ENCODE measurements around the gene ERAL1.
A peak's percentile ranks its signal among the peaks of the same experiment; 100 is the strongest.
"Not testable (repeated sequence)": the region's sequence is repeated elsewhere in the genome, so short reads cannot be mapped to it uniquely, and the experiment has no call there.

Gene ERAL1

GRCh38 chr17:28880572-28880945 lies 25.7 kb downstream of the ERAL1 start:
- DNase-seq = no peak

- no peak for DNase-seq
Measured at GRCh38 chr17:28881533-28882056, 26.8 kb downstream of the ERAL1 start.

GRCh38 chr17:28882154-28882895 lies 27.5 kb downstream of the ERAL1 start:
- DNase-seq = no peak

- DNase-seq = no peak
Measured at GRCh38 chr17:28883967-28884702, 29.3 kb downstream of the ERAL1 start.

- no peak for DNase-seq
Measured at GRCh38 chr17:28885363-28885762, 30.5 kb downstream of the ERAL1 start.

- DNase-seq = no peak
Measured at GRCh38 chr17:28885951-28886350, 31.1 kb downstream of the ERAL1 start.

- DNase-seq = no peak
Measured at GRCh38 chr17:28887871-28888471, 33.2 kb downstream of the ERAL1 start.

- DNase-seq = no peak
Measured at GRCh38 chr17:28888832-28889231, 34.0 kb downstream of the ERAL1 start.

- no peak for DNase-seq
Measured at GRCh38 chr17:28889996-28890395, 35.2 kb downstream of the ERAL1 start.

- DNase-seq = no peak
Measured at GRCh38 chr17:28891201-28891600, 36.4 kb downstream of the ERAL1 start.

- no peak for DNase-seq
Measured at GRCh38 chr17:28892024-28892423, 37.2 kb downstream of the ERAL1 start.

GRCh38 chr17:28893248-28894183 lies 38.7 kb downstream of the ERAL1 start:
- not testable (repeated sequence) for DNase-seq

- DNase-seq = no peak
Measured at GRCh38 chr17:28895794-28896447, 41.1 kb downstream of the ERAL1 start.

- peak; percentile 51 for DNase-seq
Measured at GRCh38 chr17:28896491-28896883, 41.7 kb downstream of the ERAL1 start.

GRCh38 chr17:28896884-28897768 lies 42.3 kb downstream of the ERAL1 start, which contains the start of gene FLOT2:
Gene FLOT2, minus strand, starts transcription at chr17:28897733. Its CDS starts 159 bp downstream, at chr17:28897574.
- DNase-seq = peak; percentile 80

GRCh38 chr17:28897769-28898526 lies 43.1 kb downstream of the ERAL1 start:
- DNase-seq = peak; percentile 64

- DNase-seq = no peak
Measured at GRCh38 chr17:28898527-28898955, 43.7 kb downstream of the ERAL1 start.

GRCh38 chr17:28899212-28899815 lies 44.5 kb downstream of the ERAL1 start:
- DNase-seq = no peak

GRCh38 chr17:28900986-28901726 lies 46.3 kb downstream of the ERAL1 start:
- DNase-seq = no peak

All from NCI-H510A treated with DMSO at 0.1 percent for 48 hours (cell line).